Upper lobe of right lung (tissue), 1 donor: ENCODE data around the gene EFEMP1. TPM values are rescaled to one million over a fixed set of nuclear protein-coding genes. Genes with fewer than 3 reads are reported as not detected.

Source experiments
- ATAC-seq: fragments of 200-7000 bp; cut with Tn5 transposase; one replicate; pipeline ENCODE4 v1.9.1; 2020; ENCODE audit warnings: mild to moderate bottlenecking, moderate library complexity
- DNase-seq: peaks from one replicate; pipeline ENCODE4 v3.0.0-alpha.2; 2020
- H3K27ac ChIP-seq: fragments of 200-600 bp; one replicate; pipeline ENCODE4 v1.8.0; 2022
- H3K27me3 ChIP-seq: fragments of 200-600 bp; one replicate; pipeline ENCODE4 v1.8.0; 2022; ENCODE audit warnings: mild to moderate bottlenecking
- H3K36me3 ChIP-seq: fragments of 200-600 bp; one replicate; pipeline ENCODE4 v1.8.0; 2022
- H3K4me1 ChIP-seq: fragments of 200-600 bp; one replicate; pipeline ENCODE4 v1.8.0; 2022
- H3K4me3 ChIP-seq: fragments of 200-600 bp; one replicate; pipeline ENCODE4 v1.8.0; 2022; ENCODE audit warnings: mild to moderate bottlenecking
- H3K9me3 ChIP-seq: fragments of 200-600 bp; one replicate; pipeline ENCODE4 v1.8.0; 2022
- CTCF ChIP-seq: fragments of 200-600 bp; IDR thresholded peaks from one replicate; pipeline ENCODE4 v1.8.0; 2022; ENCODE audit warnings: antibody characterized with exemption
- intact Hi-C: fragments of 100-400 bp; cut with DNase I; formaldehyde crosslinking; loops from one replicate; pipeline ENCODE4 v1.11.0; 2022
- total RNA-seq: library from RNA; stranded (reverse); fragmentation: NEBNext Ultra II Directional; extraction: Animal tissue kit (Norgen Biotek cat#: 25700); gene quantifications from one replicate; pipeline ENCODE4 v1.2.1, GENCODE V29; 2021
- donor health status: DM: no; HTN: yes; CAD: no; lungs with severe emphysema.

Gene EFEMP1
- total RNA-seq, 1 donor from 2014 or later, result 301 TPM

- TF ChIP-seq CTCF, result no peak
- Histone ChIP-seq H3K9me3 (no peaks in the 10 kb centered on the region), H3K27ac (peak overlapping the region; percentile 75), H3K36me3 (no peaks in the 10 kb centered on the region), H3K4me1 (no peaks in the 10 kb centered on the region), H3K4me3 (peak overlapping the region; percentile 70), H3K27me3 (peaks cover 11% of the 10 kb centered on the region)
- ATAC-seq (no peak), DNase-seq (no peak)
- intact Hi-C loops, result no loop called here
Measured at GRCh38 chr2:55923982-55924321, 370 bp upstream of the EFEMP1 start.

- Histone ChIP-seq H3K4me1 (no peaks in the 10 kb centered on the region), H3K27ac (peak overlapping the region; percentile 75), H3K4me3 (peak overlapping the region; percentile 70), H3K27me3 (peaks cover 11% of the 10 kb centered on the region), H3K9me3 (no peaks in the 10 kb centered on the region), H3K36me3 (peaks cover 4% of the 10 kb centered on the region)
- ATAC-seq, result no peak
- intact Hi-C loops, result no loop called here
- TF ChIP-seq CTCF, result no peak
- DNase-seq, result no peak
Measured at GRCh38 chr2:55922291-55922907, 1.2 kb downstream of the EFEMP1 start.

- no peak for TF ChIP-seq CTCF
- DNase-seq, result no peak
- Histone ChIP-seq H3K9me3 (no peaks in the 10 kb centered on the region), H3K4me3 (no peak overlapping the region), H3K27me3 (peaks cover 11% of the 10 kb centered on the region), H3K27ac (no peak overlapping the region), H3K4me1 (no peaks in the 10 kb centered on the region), H3K36me3 (peaks cover 8% of the 10 kb centered on the region)
- intact Hi-C loops, result no loop called here
- ATAC-seq, result no peak
Measured at GRCh38 chr2:55919574-55919973, 4.0 kb downstream of the EFEMP1 start.

- no peak for TF ChIP-seq CTCF
- Histone ChIP-seq H3K4me3 (no peak overlapping the region), H3K27me3 (peaks cover 4% of the 10 kb centered on the region), H3K9me3 (no peaks in the 10 kb centered on the region), H3K36me3 (peaks cover 8% of the 10 kb centered on the region), H3K4me1 (no peaks in the 10 kb centered on the region), H3K27ac (no peak overlapping the region)
- intact Hi-C loops, result no loop called here
- no peak for ATAC-seq
- no peak for DNase-seq
Measured at GRCh38 chr2:55918856-55919255, 4.7 kb downstream of the EFEMP1 start.

GRCh38 chr2:55917713-55918390, 5.7 kb downstream of the EFEMP1 start:
- peaks cover 8% of the 10 kb centered on the region for H3K36me3 ChIP-seq
- H3K4me1 ChIP-seq, result no peaks in the 10 kb centered on the region
- no peak overlapping the region for H3K27ac ChIP-seq
- H3K9me3 ChIP-seq, result no peaks in the 10 kb centered on the region
- no peak overlapping the region for H3K4me3 ChIP-seq
- DNase-seq (no peak), ATAC-seq (no peak)
- intact Hi-C loops, result no loop called here
- no peaks in the 10 kb centered on the region for H3K27me3 ChIP-seq
- TF ChIP-seq CTCF, result no peak
